HG02938 (cell line): ENCODE measurements around the gene CCR2.

ENCODE experiments used
- ATAC-seq: cut with Tn5 transposase; IDR thresholded peaks from one replicate; pipeline ENCODE4 v1.9.1; 2021; ENCODE audit warnings: mild to moderate bottlenecking, moderate library complexity; ENCODE audit not compliant: unreplicated experiment

The CCR2 gene

GRCh38 chr3:46354478-46354877 lies 567 bp downstream of the CCR2 start:
- no peak for ATAC-seq

- no peak for ATAC-seq
Observed at GRCh38 chr3:46354984-46355383, 1.1 kb downstream of the CCR2 start.

- no peak for ATAC-seq
Observed at GRCh38 chr3:46356276-46356675, 2.4 kb downstream of the CCR2 start.

- no peak for ATAC-seq
Observed at GRCh38 chr3:46356909-46357308, 3.0 kb downstream of the CCR2 start.

- no peak for ATAC-seq
Observed at GRCh38 chr3:46358466-46358865, 4.6 kb downstream of the CCR2 start.

GRCh38 chr3:46359733-46360493 lies 6.0 kb downstream of the CCR2 start:
- ATAC-seq: no peak

GRCh38 chr3:46360907-46361306 lies 7.0 kb downstream of the CCR2 start:
- no peak for ATAC-seq

GRCh38 chr3:46361408-46362283 lies 7.7 kb downstream of the CCR2 start:
- no peak for ATAC-seq

- ATAC-seq: no peak
Observed at GRCh38 chr3:46365041-46365440, 11.1 kb downstream of the CCR2 start.

- ATAC-seq: no peak
Observed at GRCh38 chr3:46365737-46366524, 12.0 kb downstream of the CCR2 start.

GRCh38 chr3:46367811-46368210 lies 13.9 kb downstream of the CCR2 start:
- no peak for ATAC-seq

GRCh38 chr3:46368569-46368968 lies 14.7 kb downstream of the CCR2 start:
- ATAC-seq: no peak

GRCh38 chr3:46369151-46369550 lies 15.2 kb downstream of the CCR2 start:
- no peak for ATAC-seq

GRCh38 chr3:46369675-46370132 lies 15.8 kb downstream of the CCR2 start:
- ATAC-seq: peak; percentile 57

- ATAC-seq: no peak
Observed at GRCh38 chr3:46370839-46371518, 17.1 kb downstream of the CCR2 start, which contains the start of gene CCR5. Gene CCR5 (plus strand): TSS chr3:46370946. CDS start chr3:46372903, 1,957 bp downstream.

- no peak for ATAC-seq
Observed at GRCh38 chr3:46371519-46372340, 17.8 kb downstream of the CCR2 start.

- ATAC-seq: no peak
Observed at GRCh38 chr3:46372492-46373359, 18.8 kb downstream of the CCR2 start.

- no peak for ATAC-seq
Observed at GRCh38 chr3:46374755-46375154, 20.8 kb downstream of the CCR2 start.

GRCh38 chr3:46375218-46375617 lies 21.3 kb downstream of the CCR2 start:
- no peak for ATAC-seq
